ENCODE data around the gene CCT8L2. TPM values are rescaled to one million over a fixed set of nuclear protein-coding genes. Genes with fewer than 3 reads are reported as not detected.
"Not testable (repeated sequence)": the region's sequence is repeated elsewhere in the genome, so short reads cannot be mapped to it uniquely, and the experiment has no call there.

Gene CCT8L2
- total and polyA plus RNA-seq, 2 of the 8 experiments (the other 6 are each of a cell fraction or from before 2014, with no cell fraction given) = not detected

DNA sequence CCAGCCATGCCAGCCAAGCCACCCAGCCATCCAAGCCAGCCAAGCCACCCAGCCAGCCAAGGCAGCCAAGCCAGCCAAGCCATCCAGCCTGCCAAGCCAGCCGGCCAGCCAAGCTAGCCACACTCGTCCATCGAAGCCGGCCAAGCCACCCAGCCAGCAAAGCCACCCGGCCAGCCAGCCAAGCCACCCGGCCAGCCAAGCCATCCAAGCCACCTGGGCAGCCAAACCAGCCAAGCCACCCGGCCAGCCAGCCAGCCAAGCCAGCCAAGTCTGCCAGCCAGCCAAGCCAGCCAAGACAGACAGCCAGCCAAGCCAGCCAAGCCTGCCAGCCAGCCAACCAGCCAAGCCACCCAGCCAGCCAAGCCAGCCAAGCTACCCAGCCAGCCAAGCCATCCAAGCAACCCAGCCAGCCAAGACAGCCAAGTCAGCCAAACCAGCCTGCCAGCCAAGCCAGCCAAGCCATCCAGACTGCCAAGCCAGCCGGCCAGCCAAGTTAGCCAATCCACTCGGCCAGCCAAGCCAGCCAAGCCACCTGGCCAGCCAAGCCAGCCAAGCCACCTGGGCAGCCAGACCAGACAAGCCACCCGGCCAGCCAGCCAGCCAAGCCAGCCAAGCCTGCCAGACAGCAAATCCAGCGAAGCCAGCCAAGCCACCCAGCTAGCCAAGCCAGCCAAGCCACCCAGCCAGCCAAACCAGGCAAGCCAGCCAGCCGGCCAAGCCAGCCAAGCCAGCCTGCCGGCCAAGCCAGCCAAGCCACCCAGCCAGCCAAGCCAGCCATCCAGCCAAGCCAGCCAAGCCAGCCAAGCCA lies 24.8 kb downstream of the CCT8L2 start:
- H4K91ac ChIP-seq (replicated peaks; ENCODE audit: insufficient read length, low read length); H3K9ac ChIP-seq (replicated peaks in 1 of 4; ENCODE audit: extremely low read depth in 1 of 4, low read depth in 3 of 4, low read length in 3 of 4); H3K27ac ChIP-seq (ENCODE audit: low read depth, low read length); H2BK15ac ChIP-seq (ENCODE audit: low read length); H3K79me1 ChIP-seq (ENCODE audit: low read depth, low read length); H2BK12ac ChIP-seq (ENCODE audit: low read depth, low read length); H2BK120ac ChIP-seq (replicated peaks; ENCODE audit: low read depth, low read length); H4K5ac ChIP-seq (ENCODE audit: insufficient read length, low read depth, low read length); H2AK5ac ChIP-seq (ENCODE audit: low read depth, low read length); H3K27me3 ChIP-seq (replicated peaks in 1 of 4; ENCODE audit: control insufficient read depth in 3 of 4, extremely low read depth in 1 of 4, insufficient read depth in 3 of 4, low read length in 3 of 4); H3K23me2 ChIP-seq (ENCODE audit: low read depth, low read length); H3K4me2 ChIP-seq (ENCODE audit: insufficient read depth in 1 of 2, low read depth in 2 of 2, low read length in 2 of 2); H3K18ac ChIP-seq (ENCODE audit: extremely low read depth, low read length); POLR2A ChIA-PET (ENCODE audit: partially characterized antibody); H3K4ac ChIP-seq (replicated peaks; ENCODE audit: insufficient read length, low read depth, low read length); H3K14ac ChIP-seq (ENCODE audit: insufficient read length); H3K23ac ChIP-seq (ENCODE audit: insufficient read length); H2BK20ac ChIP-seq (ENCODE audit: low read length); FAIRE-seq; CTCF ChIA-PET (ENCODE audit: partially characterized antibody); H3K4me3 ChIP-seq (ENCODE audit: extremely low read depth in 1 of 4, insufficient read depth in 2 of 4, low read depth in 3 of 4, low read length in 4 of 4); H2BK5ac ChIP-seq (ENCODE audit: low read depth, low read length); H4K8ac ChIP-seq (ENCODE audit: extremely low read depth, insufficient read depth, low read length); H4K20me1 ChIP-seq (replicated peaks in 1 of 2; ENCODE audit: control insufficient read depth in 1 of 2, insufficient read depth in 2 of 2, low read length in 2 of 2); H3K79me2 ChIP-seq (ENCODE audit: control insufficient read depth in 1 of 2, insufficient read depth in 2 of 2, low read length in 2 of 2); H2AFZ ChIP-seq (ENCODE audit: low read length); DNase-seq (ENCODE audit: low read depth in 1 of 2, low spot score in 2 of 2); H3K36me3 ChIP-seq (ENCODE audit: control insufficient read depth in 2 of 4, insufficient read depth in 4 of 4, low read length in 3 of 4); H3K4me1 ChIP-seq (replicated peaks in 1 of 4; ENCODE audit: control insufficient read depth in 3 of 4, insufficient read depth in 4 of 4, low read length in 3 of 4); H3K56ac ChIP-seq (replicated peaks; ENCODE audit: insufficient read length, low read depth, low read length): not testable (repeated sequence)
- 80% methylated on average over 11 of the region's 13 CpGs; no CpG with 5 or more reads in 1 of the 2 experiments for WGBS, 2 experiments (ENCODE audit: extremely low coverage in 1 of 2, insufficient coverage in 1 of 2, insufficient read length in 1 of 2, insufficient replicate concordance in 2 of 2, low coverage in 1 of 2, low lambda C conversion rate in 2 of 2, missing lambda C conversion rate in 1 of 2)
- peaks cover 14 to 58% of the 10 kb centered on the region in 2 experiments for H3K9me3 ChIP-seq (ENCODE audit: insufficient read depth in 2 of 2, low read depth in 1 of 2, low read length in 1 of 2)

All from H1 (cell line).